ENCODE data around the gene PIK3C2G. TPM values are rescaled to one million over a fixed set of nuclear protein-coding genes. Genes with fewer than 3 reads are reported as not detected.

The PIK3C2G gene
- total RNA-seq, 2 experiments from 2014 or later, result not detected

DNA sequence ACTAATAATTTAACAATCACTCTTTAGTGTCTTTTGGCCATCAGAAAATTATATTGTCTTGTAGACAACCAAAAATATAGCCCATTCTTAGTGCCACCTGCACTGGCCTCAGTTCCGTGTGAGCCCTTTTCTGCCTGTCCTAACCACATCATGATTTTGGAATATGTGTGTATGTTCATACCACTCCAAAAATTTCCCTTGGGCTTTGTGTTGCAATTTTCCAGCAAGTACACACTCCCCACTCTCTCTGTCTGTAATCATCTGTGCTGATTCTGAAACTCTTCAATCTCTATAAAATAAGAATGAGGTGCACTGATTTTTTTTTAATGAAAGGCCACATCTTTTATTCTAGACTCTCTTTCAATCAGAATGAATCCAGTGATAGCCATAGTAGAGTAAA lies 196.0 kb downstream of the PIK3C2G start:
- no peaks in the 10 kb centered on the region for H3K9me3 ChIP-seq (ENCODE audit: low read length)
- H2AFZ ChIP-seq (ENCODE audit: low read length), result no peak overlapping the region
- no peak for DNase-seq (ENCODE audit: low spot score)
- POLR2A ChIA-PET, result no interaction called here
- no peaks in the 10 kb centered on the region for H4K20me1 ChIP-seq (ENCODE audit: insufficient read depth, low read length)
- intact Hi-C loops (cut with micrococcal nuclease; ENCODE audit: unreplicated experiment), result no loop called here
- no peaks in the 10 kb centered on the region for H3K79me2 ChIP-seq (ENCODE audit: insufficient read depth, low read depth, low read length)
- CTCF ChIA-PET (ENCODE audit: unreplicated experiment), result no interaction called here
- no peak overlapping the region for H3K4me3 ChIP-seq (ENCODE audit: low read depth, low read length, poor library complexity, severe bottlenecking)
- no peak overlapping the region for H3K27ac ChIP-seq (ENCODE audit: low read depth, low read length, poor library complexity, severe bottlenecking)
- TF ChIP-seq, protein P1, sequence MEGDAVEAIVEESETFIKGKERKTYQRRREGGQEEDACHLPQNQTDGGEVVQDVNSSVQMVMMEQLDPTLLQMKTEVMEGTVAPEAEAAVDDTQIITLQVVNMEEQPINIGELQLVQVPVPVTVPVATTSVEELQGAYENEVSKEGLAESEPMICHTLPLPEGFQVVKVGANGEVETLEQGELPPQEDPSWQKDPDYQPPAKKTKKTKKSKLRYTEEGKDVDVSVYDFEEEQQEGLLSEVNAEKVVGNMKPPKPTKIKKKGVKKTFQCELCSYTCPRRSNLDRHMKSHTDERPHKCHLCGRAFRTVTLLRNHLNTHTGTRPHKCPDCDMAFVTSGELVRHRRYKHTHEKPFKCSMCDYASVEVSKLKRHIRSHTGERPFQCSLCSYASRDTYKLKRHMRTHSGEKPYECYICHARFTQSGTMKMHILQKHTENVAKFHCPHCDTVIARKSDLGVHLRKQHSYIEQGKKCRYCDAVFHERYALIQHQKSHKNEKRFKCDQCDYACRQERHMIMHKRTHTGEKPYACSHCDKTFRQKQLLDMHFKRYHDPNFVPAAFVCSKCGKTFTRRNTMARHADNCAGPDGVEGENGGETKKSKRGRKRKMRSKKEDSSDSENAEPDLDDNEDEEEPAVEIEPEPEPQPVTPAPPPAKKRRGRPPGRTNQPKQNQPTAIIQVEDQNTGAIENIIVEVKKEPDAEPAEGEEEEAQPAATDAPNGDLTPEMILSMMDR (conservative IDR thresholded peaks at IDR 0.05; ENCODE audit: low read length), result no peak
- no peak for TF ChIP-seq EZH2phosphoT487 (IDR thresholded peaks at IDR 0.05; ENCODE audit: borderline replicate concordance, low read depth, low read length)
- H3K9me2 ChIP-seq (ENCODE audit: insufficient read depth, low read length), result no peaks in the 10 kb centered on the region
- H3K4me1 ChIP-seq (ENCODE audit: insufficient read depth, low read length, poor library complexity, severe bottlenecking), result no peaks in the 10 kb centered on the region
- no peak overlapping the region for H3K4me2 ChIP-seq (ENCODE audit: low read length)
- no peaks in the 10 kb centered on the region for H3K36me3 ChIP-seq (ENCODE audit: insufficient read depth, low read length)
- BruUV-seq (replicated peaks), result no TSS peak

DNA sequence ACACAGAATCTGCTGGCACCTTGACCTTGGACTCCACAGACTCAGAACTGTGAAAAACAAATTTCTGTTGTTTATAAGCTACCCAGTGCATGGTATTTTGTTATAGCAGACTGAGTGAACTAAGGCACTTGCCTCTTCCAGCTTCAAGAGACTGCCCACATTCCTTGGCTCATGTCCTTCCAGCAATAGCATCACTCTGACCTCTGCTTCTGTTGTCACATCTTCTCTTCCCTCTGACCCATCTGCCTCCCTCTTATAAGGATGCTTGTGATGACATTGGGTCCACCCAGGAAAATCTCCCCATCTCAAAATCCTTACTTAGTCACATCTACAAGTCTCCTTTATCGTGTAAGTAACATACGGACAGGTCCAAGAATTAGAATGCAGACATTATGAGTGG lies 200.4 kb downstream of the PIK3C2G start:
- ChIA-PET CTCF (ENCODE audit: unreplicated experiment) (no interaction called here), POLR2A (interaction anchor here (0.5 kb wide), 1 partner anchor 1263 kb away, joined by 3 read pairs; no protein-coding TSS in a partner anchor)
- DNase-seq (ENCODE audit: low spot score), result no peak
- H4K20me1 ChIP-seq (ENCODE audit: insufficient read depth, low read length), result no peaks in the 10 kb centered on the region
- no peaks in the 10 kb centered on the region for H3K36me3 ChIP-seq (ENCODE audit: insufficient read depth, low read length)
- intact Hi-C loops (cut with micrococcal nuclease; ENCODE audit: unreplicated experiment), result no loop called here
- no peaks in the 10 kb centered on the region for H3K9me3 ChIP-seq (ENCODE audit: low read length)
- no TSS peak for BruUV-seq (replicated peaks)
- H3K79me2 ChIP-seq (ENCODE audit: insufficient read depth, low read depth, low read length), result no peaks in the 10 kb centered on the region
- no peaks in the 10 kb centered on the region for H3K9me2 ChIP-seq (ENCODE audit: insufficient read depth, low read length)
- H2AFZ ChIP-seq (ENCODE audit: low read length), result no peak overlapping the region
- H3K27ac ChIP-seq (ENCODE audit: low read depth, low read length, poor library complexity, severe bottlenecking), result no peak overlapping the region
- no peak overlapping the region for H3K4me3 ChIP-seq (ENCODE audit: low read depth, low read length, poor library complexity, severe bottlenecking)
- H3K4me1 ChIP-seq (ENCODE audit: insufficient read depth, low read length, poor library complexity, severe bottlenecking), result no peaks in the 10 kb centered on the region
- no peak for TF ChIP-seq EZH2phosphoT487 (IDR thresholded peaks at IDR 0.05; ENCODE audit: borderline replicate concordance, low read depth, low read length)
- TF ChIP-seq, protein P1 (conservative IDR thresholded peaks at IDR 0.05; ENCODE audit: low read length), result no peak
- H3K4me2 ChIP-seq (ENCODE audit: low read length), result no peak overlapping the region

GRCh38 chr12:18462442-18462841 lies 201.1 kb downstream of the PIK3C2G start:
- H2AFZ ChIP-seq (ENCODE audit: low read length), result no peak overlapping the region
- intact Hi-C loops (cut with micrococcal nuclease; ENCODE audit: unreplicated experiment), result no loop called here
- H3K9me3 ChIP-seq (ENCODE audit: low read length), result no peaks in the 10 kb centered on the region
- no peak overlapping the region for H3K4me3 ChIP-seq (ENCODE audit: low read depth, low read length, poor library complexity, severe bottlenecking)
- H4K20me1 ChIP-seq (ENCODE audit: insufficient read depth, low read length), result no peaks in the 10 kb centered on the region
- no peak overlapping the region for H3K27ac ChIP-seq (ENCODE audit: low read depth, low read length, poor library complexity, severe bottlenecking)
- H3K36me3 ChIP-seq (ENCODE audit: insufficient read depth, low read length), result no peaks in the 10 kb centered on the region
- H3K4me2 ChIP-seq (ENCODE audit: low read length), result no peak overlapping the region
- H3K9me2 ChIP-seq (ENCODE audit: insufficient read depth, low read length), result no peaks in the 10 kb centered on the region
- ChIA-PET CTCF (ENCODE audit: unreplicated experiment) (no interaction called here), POLR2A (no interaction called here)
- no peaks in the 10 kb centered on the region for H3K4me1 ChIP-seq (ENCODE audit: insufficient read depth, low read length, poor library complexity, severe bottlenecking)
- no peak for DNase-seq (ENCODE audit: low spot score)
- no TSS peak for BruUV-seq (replicated peaks)
- H3K79me2 ChIP-seq (ENCODE audit: insufficient read depth, low read depth, low read length), result no peaks in the 10 kb centered on the region
- TF ChIP-seq, protein P1 (conservative IDR thresholded peaks at IDR 0.05; ENCODE audit: low read length), result no peak
- no peak for TF ChIP-seq EZH2phosphoT487 (IDR thresholded peaks at IDR 0.05; ENCODE audit: borderline replicate concordance, low read depth, low read length)
